CD4-positive, alpha-beta T cell treated with Interleukin-2 at 100 ng/mL for 4 hours (primary cell): Measurements from ENCODE around the gene SLC5A1.

Experiments used
- DNase-seq: peaks from one replicate; pipeline ENCODE4 v3.0.0-alpha.2; 2020; ENCODE audit warnings: low spot score

The SLC5A1 gene

DNA sequence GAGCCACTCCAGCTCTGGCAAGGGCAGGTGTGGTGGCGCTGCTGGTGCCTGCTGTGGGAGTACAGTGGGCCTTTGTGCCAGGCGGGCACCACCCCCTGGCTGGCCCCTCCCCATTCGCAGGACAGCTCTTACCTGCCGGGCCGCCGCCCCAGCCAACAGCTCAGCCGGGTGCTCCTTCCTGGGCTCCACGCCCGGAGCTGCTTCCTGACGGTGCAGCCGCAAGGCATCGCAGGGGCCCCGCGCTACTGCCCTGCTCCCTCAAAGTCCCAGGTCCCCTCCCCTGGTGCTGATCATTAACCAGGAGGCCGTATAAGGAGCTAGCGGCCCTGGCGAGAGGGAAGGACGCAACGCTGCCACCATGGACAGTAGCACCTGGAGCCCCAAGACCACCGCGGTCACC is at the start of gene SLC5A1:
Gene SLC5A1 (plus strand): TSS at position 338 of the 400 bp plus-strand sequence. CDS start 21 bp downstream, at position 359.
- no peak for DNase-seq

DNA sequence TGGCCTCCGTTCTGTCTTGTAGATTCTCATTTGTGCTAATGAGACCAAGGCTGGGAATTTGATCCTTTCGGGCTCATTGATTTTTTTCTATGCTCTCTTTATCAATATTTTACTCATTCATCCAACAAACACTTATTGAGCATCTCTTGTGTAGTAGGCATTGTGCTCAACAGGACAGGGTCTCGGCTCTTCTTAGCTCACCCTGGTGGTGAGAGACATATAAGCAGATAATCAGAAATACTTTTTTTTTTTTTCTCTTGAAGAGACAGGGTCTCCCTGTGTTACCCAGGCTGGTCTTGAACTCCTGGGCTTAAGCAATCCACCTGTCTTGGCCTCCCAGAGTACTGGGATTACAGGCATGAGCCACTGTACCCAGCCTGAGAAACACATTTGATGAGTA is 48.0 kb upstream of the SLC5A1 start:
- no peak for DNase-seq

DNA sequence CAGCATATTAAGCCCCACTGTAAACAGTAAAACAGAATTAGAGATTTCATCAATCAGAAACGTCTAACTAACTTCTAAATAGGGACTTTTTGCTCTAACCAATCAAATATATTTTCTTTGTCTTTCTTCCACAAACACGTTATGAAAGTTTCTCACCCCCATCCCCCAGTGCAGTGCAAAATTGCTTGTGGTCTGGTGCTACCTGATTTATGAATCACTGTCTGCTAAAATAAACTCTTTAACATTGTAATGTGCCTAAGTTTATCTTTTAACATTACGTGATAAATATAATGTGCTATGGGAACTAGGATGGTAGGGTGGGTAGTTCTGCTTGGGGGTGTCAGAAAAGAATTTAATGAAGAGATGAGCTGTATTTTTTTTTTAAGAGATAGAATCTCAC is 47.3 kb upstream of the SLC5A1 start:
- DNase-seq: no peak

DNA sequence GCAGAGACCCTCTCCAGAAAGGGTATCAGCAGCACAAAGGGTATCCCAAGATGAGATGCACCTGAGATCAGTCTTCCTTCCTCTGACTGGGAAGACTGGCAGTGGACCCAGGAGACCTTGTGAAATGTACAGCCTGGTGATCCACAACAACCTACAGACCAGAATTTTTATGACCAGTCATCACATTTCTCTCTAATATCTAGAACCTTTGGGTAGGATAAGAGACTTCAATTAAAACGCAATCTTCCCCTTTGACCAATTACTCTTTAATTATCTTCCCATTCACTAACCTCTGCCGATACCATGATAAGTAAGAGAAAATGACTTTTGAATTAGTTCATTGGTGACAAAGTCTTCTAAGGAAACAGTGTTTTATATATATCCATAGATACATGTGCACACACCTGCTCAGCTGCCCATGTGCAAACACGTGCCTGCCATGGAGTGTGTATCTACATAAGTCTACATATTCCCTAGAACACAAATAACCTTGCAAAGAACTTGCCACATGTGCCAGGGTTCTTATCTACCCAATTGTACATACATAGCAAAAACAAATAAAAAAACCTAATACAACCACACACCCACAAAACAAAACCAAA is 44.2 kb upstream of the SLC5A1 start:
- no peak for DNase-seq

DNA sequence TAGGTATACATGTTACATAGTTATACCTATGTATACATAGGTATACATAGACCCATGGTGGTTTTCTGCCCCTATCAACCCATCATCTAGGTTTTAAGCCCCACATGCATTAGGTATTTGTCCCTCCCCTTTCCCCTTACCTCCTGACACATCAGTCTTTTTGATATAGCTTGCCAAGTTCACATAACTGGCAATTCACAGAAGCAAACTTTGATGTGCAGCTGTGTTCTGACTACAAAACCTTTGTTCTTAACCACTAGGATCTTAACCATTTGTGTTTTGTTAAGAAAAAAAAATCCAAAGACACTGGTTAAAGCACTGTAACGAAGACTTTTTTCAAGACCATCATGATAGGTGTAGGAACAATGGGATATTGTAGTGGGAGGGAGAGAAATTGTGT is 42.9 kb upstream of the SLC5A1 start:
- no peak for DNase-seq

DNA sequence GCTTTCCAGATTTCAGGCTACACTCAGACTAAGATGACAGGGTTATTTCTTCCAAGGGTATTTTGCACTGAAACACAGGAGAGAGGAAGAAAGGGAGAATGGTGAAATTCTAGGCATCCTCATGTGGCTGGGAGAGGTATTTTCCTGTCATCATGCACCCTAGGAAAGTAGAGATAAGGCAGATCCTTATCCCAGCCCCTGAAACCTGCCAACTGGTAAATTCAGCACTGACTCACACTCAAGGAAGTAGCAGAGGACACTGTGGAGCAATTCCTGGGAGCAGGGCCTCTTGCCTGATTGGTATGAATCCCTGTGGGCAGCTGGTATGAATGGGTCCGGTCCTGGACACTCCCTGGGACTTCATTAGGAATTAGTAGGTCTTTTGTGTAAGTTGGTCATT is 37.6 kb upstream of the SLC5A1 start:
- DNase-seq: no peak

DNA sequence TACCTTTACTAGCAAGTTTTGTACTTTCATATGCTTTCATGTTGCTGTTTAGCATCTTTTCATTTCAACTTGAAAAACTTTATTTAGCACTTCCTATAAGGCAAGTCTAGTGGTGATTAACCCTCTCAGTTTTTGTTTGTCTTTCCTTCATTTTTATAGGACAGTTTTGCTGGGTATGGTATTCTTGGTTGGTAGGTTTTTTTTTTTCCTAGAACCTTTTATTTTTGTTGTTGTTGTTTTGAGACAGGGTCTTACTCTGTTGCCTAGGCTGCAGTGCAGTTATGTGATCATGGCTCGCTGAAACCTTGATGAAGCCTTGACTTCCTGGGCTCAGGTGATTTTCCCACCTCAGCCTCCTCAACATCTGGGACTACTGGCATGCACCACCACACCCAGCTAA is 29.9 kb upstream of the SLC5A1 start:
- no peak for DNase-seq

DNA sequence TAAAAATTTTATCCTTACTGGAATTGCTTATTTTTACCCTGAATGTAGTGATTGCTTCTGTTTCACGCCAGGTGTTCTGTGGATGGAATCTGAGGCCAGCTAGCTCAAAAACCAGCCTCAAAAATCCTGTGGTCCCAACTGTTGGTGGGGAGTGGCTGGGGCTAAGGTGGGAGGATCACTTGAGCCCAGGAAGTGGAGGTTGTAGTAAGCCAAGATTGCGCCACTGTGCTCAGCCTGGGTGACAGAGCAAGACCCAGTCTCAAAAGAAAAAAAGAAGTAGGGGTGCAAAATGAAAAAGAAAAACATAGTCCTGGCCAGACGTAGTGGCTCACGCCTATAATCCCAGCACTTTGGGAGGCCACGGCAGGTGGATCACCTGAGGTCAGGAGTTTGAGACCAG is 27.0 kb upstream of the SLC5A1 start:
- no peak for DNase-seq

DNA sequence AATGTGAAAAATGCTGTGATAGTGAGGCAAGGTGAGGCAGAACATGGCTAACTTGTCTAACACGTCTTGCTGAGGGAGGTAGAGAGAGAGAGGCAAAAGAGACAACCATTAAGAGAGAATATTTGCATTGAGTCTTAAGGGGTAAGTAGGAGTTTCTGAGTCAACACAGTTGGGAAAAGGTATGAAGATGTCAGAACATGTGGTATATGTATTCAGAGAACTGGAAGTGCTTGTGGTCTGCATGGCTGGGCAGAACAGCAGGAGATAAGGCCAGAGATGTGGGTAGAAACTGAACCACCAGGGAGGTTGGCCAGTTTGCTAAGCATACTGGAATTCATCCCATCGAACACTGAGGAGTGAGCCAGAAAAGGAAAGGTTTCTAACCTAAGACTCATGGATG is 25.0 kb upstream of the SLC5A1 start:
- DNase-seq: no peak

DNA sequence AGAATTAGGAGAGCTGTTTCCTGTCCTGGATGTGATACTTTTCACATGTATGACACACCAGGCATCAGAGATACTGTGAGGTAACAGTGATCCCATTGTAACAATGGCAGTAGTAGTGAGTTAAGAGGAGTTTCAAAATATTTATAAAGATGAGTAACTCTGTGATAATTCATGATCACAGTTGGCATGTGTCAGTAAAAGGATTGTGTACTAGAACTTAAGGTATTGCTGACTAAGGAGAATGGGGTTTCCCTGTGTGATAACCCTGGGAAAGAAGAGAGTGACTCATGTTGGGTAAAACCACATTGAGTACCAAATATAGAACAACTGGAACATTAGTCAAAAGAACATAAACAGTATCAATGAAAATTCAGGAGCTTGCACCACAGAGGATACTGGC is 22.9 kb upstream of the SLC5A1 start:
- no peak for DNase-seq

DNA sequence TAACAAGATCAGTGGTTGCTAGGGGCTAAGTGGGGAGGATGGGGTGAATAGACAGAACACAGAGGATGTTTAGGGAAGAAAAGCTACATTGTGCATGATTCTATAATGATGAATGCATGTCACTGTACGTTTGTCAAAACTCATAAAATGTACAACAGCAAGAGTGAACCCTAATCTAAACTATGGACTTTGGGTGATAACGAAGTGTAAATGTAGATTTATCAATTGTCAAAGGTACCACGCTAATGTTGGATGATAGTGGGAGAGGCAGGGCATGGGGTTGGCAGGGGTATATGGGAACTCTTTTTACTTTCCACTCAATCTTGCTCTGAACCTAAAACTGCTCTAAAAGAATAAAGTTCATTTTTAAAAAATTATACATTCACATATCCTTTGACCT is 21.3 kb upstream of the SLC5A1 start:
- DNase-seq: no peak

DNA sequence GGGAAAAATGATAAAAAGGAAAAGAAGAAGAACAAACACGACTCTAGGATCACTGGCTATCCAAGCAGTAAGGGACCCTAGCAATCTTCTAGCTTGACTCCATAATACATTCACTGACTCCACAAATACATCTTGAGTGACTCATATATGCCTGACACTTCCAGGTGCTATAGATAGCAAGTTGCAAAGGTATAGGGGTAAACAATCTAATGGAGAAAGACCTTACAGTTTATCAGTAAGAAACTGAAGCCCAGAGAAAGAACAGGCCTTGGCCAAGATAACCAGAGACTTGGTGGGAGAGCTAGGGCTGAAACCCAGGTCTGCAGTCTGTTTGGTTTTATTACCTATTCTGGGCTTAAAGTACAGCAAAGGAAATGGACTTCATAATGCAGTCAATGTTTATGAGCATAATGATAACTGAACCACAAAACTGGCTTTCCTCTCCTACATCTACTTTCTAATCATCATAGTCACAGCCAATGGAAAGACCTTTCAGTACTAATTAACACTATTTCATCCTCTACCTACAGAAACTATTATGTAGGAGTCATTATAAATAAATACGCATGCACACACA is 19.7 kb upstream of the SLC5A1 start:
- DNase-seq: no peak

DNA sequence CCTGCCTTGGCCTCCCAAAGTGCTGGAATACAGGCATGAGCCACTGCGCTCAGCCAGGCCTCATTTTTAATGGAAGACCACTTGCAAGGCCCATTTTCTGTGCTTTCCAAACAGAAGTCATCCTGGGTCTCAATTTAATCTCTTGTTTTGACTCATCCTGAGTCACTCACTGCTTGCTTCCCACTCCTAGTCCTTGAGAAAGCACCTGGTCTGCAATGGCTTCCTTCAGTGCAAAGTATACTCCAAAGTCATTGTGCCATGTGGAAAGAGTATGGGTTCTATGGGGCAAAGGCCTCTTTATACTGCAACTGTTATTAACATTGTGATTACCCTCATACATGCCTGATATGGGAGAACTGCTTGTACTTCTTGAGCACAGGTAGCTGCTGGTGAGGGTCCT is 18.3 kb upstream of the SLC5A1 start:
- DNase-seq: no peak

DNA sequence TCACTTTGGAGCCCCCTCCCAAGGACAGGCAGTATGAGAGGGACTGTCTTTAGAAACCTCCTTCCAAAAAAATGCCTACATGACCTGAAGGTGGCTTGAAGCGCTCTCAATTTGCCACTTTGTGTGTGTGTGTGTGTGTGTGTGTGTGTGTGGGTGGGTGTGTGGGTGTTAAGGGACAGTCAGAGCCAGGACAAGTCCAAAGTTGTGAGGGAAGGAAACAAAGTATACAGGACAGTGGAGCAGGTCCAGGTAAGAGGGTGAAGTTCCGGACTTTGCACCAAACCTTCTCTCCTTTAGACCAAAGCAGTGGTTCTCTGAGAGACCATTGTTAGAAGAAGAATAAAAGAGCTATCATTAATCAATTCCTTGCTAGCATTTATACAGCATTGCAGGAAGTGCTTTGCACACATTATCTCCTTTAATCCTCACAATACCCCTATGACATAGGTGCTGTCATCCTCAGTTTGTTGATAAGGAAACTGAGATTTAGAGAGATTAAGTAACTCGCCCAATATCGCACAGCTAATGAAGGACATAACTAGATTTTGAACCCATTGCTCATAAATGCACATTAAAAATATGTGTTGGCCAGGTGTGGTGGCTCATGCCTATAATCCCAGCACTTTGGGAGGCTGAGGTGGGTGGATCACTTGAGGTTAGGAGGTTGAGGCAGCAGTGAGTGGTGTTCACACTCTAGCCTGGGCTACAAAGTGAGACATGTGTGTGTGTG is 12.4 kb upstream of the SLC5A1 start:
- DNase-seq: no peak

DNA sequence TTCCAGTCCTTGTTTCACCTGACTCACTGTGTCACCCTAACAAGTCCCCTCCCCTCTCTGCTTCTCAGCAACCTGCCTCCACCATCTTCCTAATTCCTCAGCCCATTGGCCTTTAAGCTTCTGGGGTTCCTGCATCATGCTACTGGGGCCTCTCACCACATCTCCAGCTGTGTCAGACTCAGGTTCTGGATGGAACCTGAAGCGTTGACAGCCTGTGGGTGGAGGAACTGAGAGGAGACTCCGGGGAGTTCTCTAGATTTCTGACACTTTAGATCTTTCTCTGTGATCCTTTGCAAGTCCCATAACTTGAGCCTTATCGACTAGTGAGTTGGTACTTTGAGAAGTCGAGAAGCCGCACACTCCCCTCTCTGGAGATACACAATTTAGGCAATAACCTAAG is 11.6 kb upstream of the SLC5A1 start:
- no peak for DNase-seq

DNA sequence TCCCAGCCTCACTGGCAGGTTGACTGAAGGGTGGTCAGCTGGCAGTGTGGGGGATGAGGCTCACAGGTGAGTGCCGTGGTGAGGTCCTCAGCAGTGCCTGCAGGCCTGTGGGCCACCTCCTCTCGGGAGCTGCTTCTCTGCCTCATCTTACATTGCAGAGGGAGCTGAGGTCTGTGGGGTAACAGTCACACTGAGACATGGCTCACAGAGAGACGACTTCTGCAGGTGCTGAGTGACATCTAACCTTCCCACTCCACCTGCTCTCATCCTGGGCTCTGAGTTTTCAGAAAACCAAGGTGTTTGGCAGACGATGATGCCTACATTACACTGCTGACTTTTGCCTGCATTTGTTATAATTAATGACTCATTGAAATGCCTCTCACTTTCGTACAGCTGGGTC is 8.8 kb upstream of the SLC5A1 start:
- no peak for DNase-seq

DNA sequence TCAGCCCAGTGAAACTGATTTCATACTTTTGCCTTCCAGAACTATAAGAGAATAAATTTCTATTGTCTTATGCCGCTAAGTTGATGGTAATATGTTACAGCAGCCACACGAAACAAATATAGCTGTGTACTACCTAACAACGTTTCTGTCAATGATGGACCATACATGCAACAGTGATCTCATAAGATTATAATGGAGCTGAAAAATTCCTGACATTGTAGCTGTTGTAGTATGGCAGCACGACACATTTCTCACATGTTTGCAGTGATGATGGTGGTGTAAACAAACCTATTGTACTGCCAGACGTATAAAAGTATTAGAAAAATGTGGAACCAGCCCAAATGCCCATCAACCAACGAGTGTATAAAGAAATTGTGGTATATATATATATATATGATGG is 5.8 kb upstream of the SLC5A1 start:
- DNase-seq: no peak

DNA sequence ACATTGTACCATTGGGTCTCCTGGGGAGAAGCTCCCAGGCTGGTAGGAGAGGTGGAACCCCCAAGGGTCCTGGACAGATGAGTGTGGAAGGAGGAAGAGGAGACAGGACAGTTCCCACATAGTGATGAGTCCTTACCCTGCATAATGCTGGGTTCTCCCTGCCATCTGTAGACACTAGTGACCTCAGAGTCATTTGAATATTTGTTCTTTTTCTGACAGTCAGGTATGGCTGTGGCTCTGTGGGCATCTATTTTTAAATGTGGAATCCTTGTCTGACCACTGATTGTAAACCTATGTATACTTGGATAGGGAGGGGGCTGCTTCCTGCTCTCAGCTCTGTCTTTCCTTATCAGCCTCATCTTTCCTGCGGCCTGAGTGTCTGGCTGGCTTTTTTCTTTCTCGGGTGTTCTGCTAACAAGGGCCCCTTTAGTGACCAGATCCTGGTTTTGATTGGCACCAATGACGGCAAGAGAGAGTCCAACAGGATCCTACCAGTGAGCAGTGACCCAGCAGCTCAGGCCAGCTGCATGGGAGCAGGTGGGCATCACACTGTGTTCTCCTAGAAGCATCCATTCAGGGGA is 2.6 kb upstream of the SLC5A1 start:
- no peak for DNase-seq

DNA sequence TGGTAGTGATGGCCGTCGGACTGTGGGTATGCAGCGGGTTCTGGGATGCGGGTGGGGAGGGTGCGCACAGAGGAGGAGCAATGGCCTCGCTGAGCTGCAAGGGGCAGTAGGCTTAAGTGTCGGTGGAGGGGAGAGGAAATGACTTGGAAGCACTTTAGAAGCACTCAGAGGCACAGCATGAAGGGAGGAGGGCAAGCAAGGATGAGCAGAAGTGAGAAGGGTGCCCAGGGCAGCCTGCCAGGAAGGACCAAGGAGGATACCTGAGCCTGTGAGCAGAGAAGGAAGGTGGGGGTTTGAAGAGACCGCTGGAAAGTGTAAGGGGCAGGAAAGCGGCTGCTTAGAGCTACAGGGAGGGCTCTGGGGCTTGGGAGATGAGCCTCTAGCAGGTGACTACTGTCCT is 330 bp downstream of the SLC5A1 start:
- no peak for DNase-seq

DNA sequence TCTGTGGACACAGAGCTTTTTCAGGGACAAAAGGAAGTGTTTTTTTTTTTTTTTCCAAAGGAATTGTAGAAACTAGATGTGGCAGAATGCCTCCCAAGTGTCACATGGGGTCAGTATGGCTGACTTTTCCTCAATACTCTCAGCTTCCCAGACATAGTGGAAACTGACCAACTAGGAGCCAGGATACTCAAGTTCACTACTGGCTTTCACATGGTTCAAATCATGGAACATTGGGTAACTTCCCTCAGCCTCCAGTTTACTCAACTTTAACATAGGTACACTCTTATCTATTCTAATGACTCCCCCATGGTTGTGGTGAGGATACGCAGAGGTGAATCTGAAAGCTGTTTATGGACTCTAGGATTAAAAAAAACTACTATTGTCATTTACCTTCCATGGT is 1.4 kb downstream of the SLC5A1 start:
- no peak for DNase-seq

DNA sequence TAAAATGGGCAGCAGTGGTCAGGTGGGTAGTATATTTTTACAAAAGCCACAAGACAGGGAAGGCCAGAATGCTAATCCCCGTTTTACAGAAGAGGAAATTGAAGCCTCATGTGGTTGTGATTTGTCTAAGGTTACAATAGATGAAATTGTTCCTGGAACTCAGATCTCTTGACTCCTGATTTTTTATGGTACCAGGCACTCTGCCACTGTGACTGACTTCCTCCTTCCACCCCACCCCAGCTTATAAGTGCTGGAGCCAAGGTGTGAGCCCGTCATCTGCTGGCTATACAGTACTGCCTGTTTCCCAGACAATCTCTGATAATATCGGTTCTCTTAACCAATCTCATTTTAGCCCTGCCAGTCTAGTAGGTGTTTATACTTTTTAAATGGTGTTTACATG is 1.9 kb downstream of the SLC5A1 start:
- no peak for DNase-seq

DNA sequence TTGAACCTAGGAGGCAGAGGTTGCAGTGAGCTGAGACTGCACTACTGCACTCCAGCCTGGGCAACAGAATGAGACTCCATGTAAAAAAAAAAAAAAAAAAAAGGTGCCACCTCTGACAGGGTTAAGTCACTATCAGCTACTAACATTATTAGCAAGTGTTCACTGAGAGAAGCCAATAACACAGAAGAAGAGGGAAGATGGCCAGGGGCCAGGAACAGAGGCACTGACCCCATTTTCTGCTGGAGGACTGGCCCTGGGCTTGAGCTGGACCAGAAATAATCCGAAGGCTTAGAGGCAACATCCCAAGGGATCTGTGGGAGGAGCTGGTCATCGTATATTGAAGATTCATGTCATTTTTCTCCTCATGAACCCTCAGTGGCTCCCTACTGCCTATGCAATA is 5.0 kb downstream of the SLC5A1 start:
- no peak for DNase-seq

DNA sequence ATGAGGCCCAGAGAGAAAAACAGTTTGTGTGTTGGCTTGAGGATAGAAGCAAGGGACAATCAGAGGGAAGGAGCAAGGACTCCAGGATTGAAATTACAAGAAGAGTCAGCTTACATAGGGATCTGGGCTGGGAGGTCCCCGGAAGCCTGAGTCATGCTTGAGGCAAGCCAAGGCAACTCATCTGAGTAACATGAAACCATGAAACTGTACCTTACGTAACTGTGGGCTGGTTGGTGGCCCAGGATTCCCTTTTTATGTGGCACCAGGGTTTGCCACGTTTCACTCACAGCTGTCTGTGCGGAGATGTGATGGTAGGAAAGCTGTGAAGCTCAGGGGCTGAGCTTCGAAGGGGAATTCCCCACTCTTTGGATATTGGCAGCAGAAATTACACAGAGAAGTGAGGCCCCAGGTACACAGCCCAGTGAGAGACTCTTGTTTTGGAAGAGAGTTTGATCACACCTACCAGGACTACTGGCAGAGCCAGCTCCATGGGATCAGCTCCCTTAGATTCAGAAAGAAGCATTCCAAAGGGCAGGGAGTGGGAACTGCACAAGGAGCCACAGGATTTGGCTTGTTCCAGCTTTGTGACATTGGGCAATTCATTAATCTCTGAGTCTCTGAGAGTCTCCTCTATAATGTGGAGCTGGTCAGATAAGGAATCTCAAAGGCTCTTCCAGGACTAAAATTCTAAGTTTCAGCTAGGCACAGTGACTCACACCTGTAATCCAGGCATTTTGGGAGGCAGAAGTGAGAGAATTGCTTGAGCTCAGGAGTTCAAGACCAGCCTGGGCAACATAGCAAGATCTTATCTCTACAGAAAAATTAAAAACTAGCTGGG is 7.8 kb downstream of the SLC5A1 start:
- peak; percentile 42 for DNase-seq
